ENCODE data around the gene AFF4.

AFF4 gene

GRCh38 chr5:132884548-132884947, 78.9 kb downstream of the AFF4 start:
- WGBS = 89% methylated on average over 1 of the region's 2 CpGs
- no peaks in the 10 kb centered on the region for H3K27me3 ChIP-seq (ENCODE audit: insufficient read depth, low read length)
- H3K36me3 ChIP-seq (ENCODE audit: insufficient read depth, low read length) = peaks cover 100% of the 10 kb centered on the region

DNA sequence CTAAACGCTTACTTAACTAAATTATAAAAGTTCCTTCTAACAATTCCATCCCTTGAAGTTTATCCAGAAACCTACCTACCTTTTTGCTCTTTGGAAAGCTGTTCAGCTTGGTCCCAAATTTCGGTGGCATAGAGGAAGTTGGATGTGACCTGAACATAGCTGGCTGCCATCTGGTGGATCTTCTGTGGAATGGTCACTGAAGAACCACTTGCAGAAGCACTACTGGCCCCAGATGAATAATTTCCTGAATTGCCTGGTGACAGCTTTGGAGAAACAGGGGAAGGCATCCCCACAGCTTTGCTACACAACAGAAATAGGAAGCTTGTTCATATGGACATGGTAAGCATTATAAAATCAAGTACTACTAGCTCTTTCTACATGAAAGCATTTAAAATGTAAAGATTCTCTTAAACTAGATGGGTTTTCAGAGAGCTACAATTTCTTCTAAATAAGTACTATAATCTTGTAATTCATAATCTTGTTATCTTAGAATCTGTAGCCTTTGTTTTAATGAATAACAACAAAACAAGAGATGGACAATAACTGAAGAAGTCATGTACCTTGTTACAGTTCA, 80.1 kb downstream of the AFF4 start:
- Histone ChIP-seq H3K36me3 (ENCODE audit: insufficient read depth, low read length) (peaks cover 100% of the 10 kb centered on the region), H3K27ac (ENCODE audit: low read depth, low read length) (no peak overlapping the region), H3K4me3 (ENCODE audit: low read length) (no peak overlapping the region), H3K9ac (ENCODE audit: low read depth, low read length) (no peak overlapping the region), H3K4me1 (ENCODE audit: insufficient read depth, low read length) (no peaks in the 10 kb centered on the region), H3K27me3 (ENCODE audit: insufficient read depth, low read length) (no peaks in the 10 kb centered on the region), H3K9me3 (ENCODE audit: insufficient read depth, low read depth, low read length) (no peaks in the 10 kb centered on the region)
- 94% methylated on average over 2 of the region's 2 CpGs for WGBS

More at GRCh38 chr5:132884548-132884947, 78.9 kb downstream of the AFF4 start:
- Histone ChIP-seq H3K9ac (ENCODE audit: low read depth, low read length) (no peak overlapping the region), H3K9me3 (ENCODE audit: insufficient read depth, low read depth, low read length) (no peaks in the 10 kb centered on the region), H3K4me1 (ENCODE audit: insufficient read depth, low read length) (no peaks in the 10 kb centered on the region), H3K4me3 (ENCODE audit: low read length) (no peak overlapping the region), H3K27ac (ENCODE audit: low read depth, low read length) (no peak overlapping the region)

GRCh38 chr5:132877938-132878337, 85.5 kb downstream of the AFF4 start:
- H3K4me3 ChIP-seq (ENCODE audit: low read length) = no peak overlapping the region
- no peaks in the 10 kb centered on the region for H3K4me1 ChIP-seq (ENCODE audit: insufficient read depth, low read length)
- H3K27ac ChIP-seq (ENCODE audit: low read depth, low read length) = no peak overlapping the region
- 92% methylated on average over 3 of the region's 3 CpGs for WGBS
- no peaks in the 10 kb centered on the region for H3K9me3 ChIP-seq (ENCODE audit: insufficient read depth, low read depth, low read length)
- H3K27me3 ChIP-seq (ENCODE audit: insufficient read depth, low read length) = no peaks in the 10 kb centered on the region
- peaks cover 75% of the 10 kb centered on the region for H3K36me3 ChIP-seq (ENCODE audit: insufficient read depth, low read length)
- H3K9ac ChIP-seq (ENCODE audit: low read depth, low read length) = no peak overlapping the region

DNA sequence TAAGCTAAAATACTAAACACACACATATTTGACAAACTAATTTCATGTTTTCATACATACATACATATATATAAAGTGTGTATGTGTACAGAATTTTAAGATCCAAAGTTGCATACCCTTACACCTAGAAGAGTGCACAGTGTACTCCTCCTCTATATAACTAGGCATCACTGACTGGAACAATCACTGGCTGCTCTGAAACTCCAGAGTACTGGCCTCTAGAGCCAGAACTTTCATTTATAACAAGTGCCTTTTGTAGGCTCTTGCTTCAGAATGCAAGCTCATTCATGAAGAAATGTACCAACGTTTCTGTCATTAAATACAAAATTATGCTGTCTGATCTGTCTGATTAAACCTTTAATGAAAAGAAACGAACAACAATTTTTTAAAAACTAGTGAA, 86.0 kb downstream of the AFF4 start:
- Histone ChIP-seq H3K36me3 (ENCODE audit: insufficient read depth, low read length) (peaks cover 73% of the 10 kb centered on the region), H3K27ac (ENCODE audit: low read depth, low read length) (no peak overlapping the region), H3K9me3 (ENCODE audit: insufficient read depth, low read depth, low read length) (no peaks in the 10 kb centered on the region), H3K4me3 (ENCODE audit: low read length) (no peak overlapping the region), H3K9ac (ENCODE audit: low read depth, low read length) (no peak overlapping the region), H3K4me1 (ENCODE audit: insufficient read depth, low read length) (no peaks in the 10 kb centered on the region), H3K27me3 (ENCODE audit: insufficient read depth, low read length) (no peaks in the 10 kb centered on the region)
- 92% methylated on average over 2 of the region's 2 CpGs for WGBS

- Histone ChIP-seq H3K27ac (ENCODE audit: low read depth, low read length) (no peak overlapping the region), H3K27me3 (ENCODE audit: insufficient read depth, low read length) (no peaks in the 10 kb centered on the region), H3K4me3 (ENCODE audit: low read length) (no peak overlapping the region), H3K9ac (ENCODE audit: low read depth, low read length) (no peak overlapping the region), H3K4me1 (ENCODE audit: insufficient read depth, low read length) (no peaks in the 10 kb centered on the region), H3K9me3 (ENCODE audit: insufficient read depth, low read depth, low read length) (no peaks in the 10 kb centered on the region), H3K36me3 (ENCODE audit: insufficient read depth, low read length) (peaks cover 66% of the 10 kb centered on the region)
- WGBS = 90% methylated on average over 1 of the region's 1 CpG
Measured at GRCh38 chr5:132876020-132876759, 87.2 kb downstream of the AFF4 start.

DNA sequence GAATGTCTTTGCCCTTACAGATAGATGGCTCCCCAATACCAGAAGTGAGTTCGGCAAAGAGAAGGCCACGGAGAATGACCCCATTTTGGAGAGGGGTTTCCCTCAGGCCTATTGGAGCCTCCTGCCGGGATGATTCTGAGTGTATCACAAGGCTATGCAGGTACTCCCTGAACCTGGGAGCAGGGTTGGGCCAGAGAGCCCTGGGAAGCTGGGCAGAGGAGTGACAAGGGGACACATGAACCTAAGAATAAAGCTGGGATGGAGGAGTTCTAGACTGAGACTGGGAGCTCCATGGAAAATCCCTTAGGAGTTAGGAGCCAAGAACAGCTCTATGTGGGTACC, 89.5 kb downstream of the AFF4 start:
- Histone ChIP-seq H3K27me3 (ENCODE audit: insufficient read depth, low read length) (no peaks in the 10 kb centered on the region), H3K27ac (ENCODE audit: low read depth, low read length) (no peak overlapping the region), H3K36me3 (ENCODE audit: insufficient read depth, low read length) (peaks cover 52% of the 10 kb centered on the region), H3K4me1 (ENCODE audit: insufficient read depth, low read length) (no peaks in the 10 kb centered on the region), H3K4me3 (ENCODE audit: low read length) (no peak overlapping the region), H3K9ac (ENCODE audit: low read depth, low read length) (no peak overlapping the region), H3K9me3 (ENCODE audit: insufficient read depth, low read depth, low read length) (no peaks in the 10 kb centered on the region)
- 91% methylated on average over 3 of the region's 3 CpGs for WGBS

DNA sequence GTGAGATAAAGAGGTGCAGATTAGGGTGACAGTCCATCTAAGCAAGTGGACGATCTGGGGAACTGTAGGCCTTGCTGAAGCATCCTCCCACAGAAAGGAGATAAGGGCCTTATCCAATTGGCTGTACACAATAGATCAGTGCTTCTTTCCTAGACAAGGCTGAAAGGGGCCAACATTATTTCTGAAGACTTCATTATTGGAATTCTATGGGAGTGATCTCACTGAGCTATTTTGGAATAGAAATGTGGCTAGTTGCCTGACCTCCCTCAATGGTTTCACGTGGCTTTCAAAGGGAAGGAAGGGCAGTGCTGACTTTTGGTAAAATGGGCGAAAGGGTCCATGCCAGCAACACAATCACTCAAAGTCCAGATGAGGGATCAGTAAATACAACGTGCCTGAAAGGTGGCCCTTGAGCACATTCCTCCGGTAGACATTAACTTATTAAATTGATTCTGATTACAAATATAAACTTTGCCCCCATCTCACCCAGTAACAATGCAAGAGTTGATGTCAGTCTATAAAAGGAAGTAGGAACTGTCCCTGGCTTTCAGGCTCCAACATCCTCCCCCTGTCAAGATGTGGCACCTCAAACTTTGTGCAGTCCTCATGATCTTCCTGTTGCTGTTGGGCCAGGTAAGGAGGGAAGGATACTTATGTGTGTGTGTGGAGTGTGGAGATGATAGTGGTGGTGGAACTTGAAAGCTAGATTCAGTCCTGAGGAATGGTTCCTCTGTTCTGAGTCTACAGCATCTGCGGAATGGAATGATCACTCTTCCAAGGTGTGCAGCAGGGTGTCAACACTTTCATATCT, 90.1 kb downstream of the AFF4 start, which contains the start of gene LEAP2:
TSS of gene LEAP2 (plus strand) at position 550 of the 811 bp plus-strand sequence. CDS start at position 577, 27 bp downstream.
- H3K9me3 ChIP-seq (ENCODE audit: insufficient read depth, low read depth, low read length) = no peaks in the 10 kb centered on the region
- no peaks in the 10 kb centered on the region for H3K4me1 ChIP-seq (ENCODE audit: insufficient read depth, low read length)
- H3K27ac ChIP-seq (ENCODE audit: low read depth, low read length) = no peak within 1 kb of the TSS
- H3K9ac ChIP-seq (ENCODE audit: low read depth, low read length) = no peak within 1 kb of the TSS
- peaks cover 52% of the 10 kb centered on the region for H3K36me3 ChIP-seq (ENCODE audit: insufficient read depth, low read length)
- H3K4me3 ChIP-seq (ENCODE audit: low read length) = no peak within 1 kb of the TSS
- 92% methylated on average over 6 of the region's 6 CpGs for WGBS
- no peaks in the 10 kb centered on the region for H3K27me3 ChIP-seq (ENCODE audit: insufficient read depth, low read length)

- H3K27me3 ChIP-seq (ENCODE audit: insufficient read depth, low read length) = no peaks in the 10 kb centered on the region
- no peak overlapping the region for H3K27ac ChIP-seq (ENCODE audit: low read depth, low read length)
- peaks cover 52% of the 10 kb centered on the region for H3K36me3 ChIP-seq (ENCODE audit: insufficient read depth, low read length)
- no peak overlapping the region for H3K4me3 ChIP-seq (ENCODE audit: low read length)
- no peaks in the 10 kb centered on the region for H3K4me1 ChIP-seq (ENCODE audit: insufficient read depth, low read length)
- no peak overlapping the region for H3K9ac ChIP-seq (ENCODE audit: low read depth, low read length)
- 94% methylated on average over 1 of the region's 1 CpG for WGBS
- no peaks in the 10 kb centered on the region for H3K9me3 ChIP-seq (ENCODE audit: insufficient read depth, low read depth, low read length)
Measured at GRCh38 chr5:132872788-132873118, 90.7 kb downstream of the AFF4 start.

GRCh38 chr5:132871459-132872284, 91.8 kb downstream of the AFF4 start:
- Histone ChIP-seq H3K9ac (ENCODE audit: low read depth, low read length) (no peak overlapping the region), H3K27ac (ENCODE audit: low read depth, low read length) (no peak overlapping the region), H3K36me3 (ENCODE audit: insufficient read depth, low read length) (peaks cover 46% of the 10 kb centered on the region)

GRCh38 chr5:132870801-132871200, 92.6 kb downstream of the AFF4 start:
- H3K4me3 ChIP-seq (ENCODE audit: low read length) = no peak overlapping the region
- no peaks in the 10 kb centered on the region for H3K9me3 ChIP-seq (ENCODE audit: insufficient read depth, low read depth, low read length)
- peaks cover 39% of the 10 kb centered on the region for H3K36me3 ChIP-seq (ENCODE audit: insufficient read depth, low read length)
- H3K27ac ChIP-seq (ENCODE audit: low read depth, low read length) = no peak overlapping the region
- no peak overlapping the region for H3K9ac ChIP-seq (ENCODE audit: low read depth, low read length)
- H3K27me3 ChIP-seq (ENCODE audit: insufficient read depth, low read length) = no peaks in the 10 kb centered on the region
- 82% methylated on average over 2 of the region's 2 CpGs for WGBS
- H3K4me1 ChIP-seq (ENCODE audit: insufficient read depth, low read length) = peaks cover 5% of the 10 kb centered on the region; the same call in 1 of the 2 replicates

More at GRCh38 chr5:132871459-132872284, 91.8 kb downstream of the AFF4 start:
- 97% methylated on average over 5 of the region's 5 CpGs for WGBS
- Histone ChIP-seq H3K4me1 (ENCODE audit: insufficient read depth, low read length) (peaks cover 4% of the 10 kb centered on the region; the same call in 1 of the 2 replicates), H3K27me3 (ENCODE audit: insufficient read depth, low read length) (no peaks in the 10 kb centered on the region), H3K4me3 (ENCODE audit: low read length) (no peak overlapping the region), H3K9me3 (ENCODE audit: insufficient read depth, low read depth, low read length) (no peaks in the 10 kb centered on the region)
